NK-92 (cell line): Measurements from ENCODE around the gene INSYN2B.
"Not testable (repeated sequence)": the region's sequence is repeated elsewhere in the genome, so short reads cannot be mapped to it uniquely, and the experiment has no call there.

ENCODE experiments used
- DNase-seq: peaks from one replicate; lab custom pipeline; 2025; ENCODE audit not compliant: unreplicated experiment; lab: John Stamatoyannopoulos, UW

Gene INSYN2B

GRCh38 chr5:169856571-169856970 is 123.7 kb downstream of the INSYN2B start:
- DNase-seq, result no peak

- DNase-seq, result no peak
Measured at GRCh38 chr5:169851321-169851850, 128.9 kb downstream of the INSYN2B start.

GRCh38 chr5:169850409-169850808 is 129.9 kb downstream of the INSYN2B start:
- DNase-seq, result no peak

GRCh38 chr5:169848792-169849191 is 131.5 kb downstream of the INSYN2B start:
- no peak for DNase-seq

- DNase-seq, result no peak
Measured at GRCh38 chr5:169848271-169848670, 132.0 kb downstream of the INSYN2B start.

- DNase-seq, result no peak
Measured at GRCh38 chr5:169847519-169847918, 132.8 kb downstream of the INSYN2B start.

GRCh38 chr5:169842699-169843098 is 137.6 kb downstream of the INSYN2B start:
- no peak for DNase-seq

- no peak for DNase-seq
Measured at GRCh38 chr5:169840405-169840804, 139.9 kb downstream of the INSYN2B start.

- DNase-seq, result no peak
Measured at GRCh38 chr5:169838688-169839087, 141.6 kb downstream of the INSYN2B start.

GRCh38 chr5:169837686-169838085 is 142.6 kb downstream of the INSYN2B start:
- DNase-seq, result no peak

- DNase-seq, result no peak
Measured at GRCh38 chr5:169836835-169837536, 143.3 kb downstream of the INSYN2B start.

GRCh38 chr5:169834540-169834939 is 145.8 kb downstream of the INSYN2B start:
- DNase-seq, result not testable (repeated sequence)

- DNase-seq, result not testable (repeated sequence)
Measured at GRCh38 chr5:169833681-169834292, 146.5 kb downstream of the INSYN2B start.

GRCh38 chr5:169832845-169833244 is 147.4 kb downstream of the INSYN2B start:
- DNase-seq, result no peak

- no peak for DNase-seq
Measured at GRCh38 chr5:169832304-169832703, 148.0 kb downstream of the INSYN2B start.

- DNase-seq, result no peak
Measured at GRCh38 chr5:169831331-169831730, 149.0 kb downstream of the INSYN2B start.

GRCh38 chr5:169828385-169828784 is 151.9 kb downstream of the INSYN2B start:
- no peak for DNase-seq

GRCh38 chr5:169827769-169828168 is 152.5 kb downstream of the INSYN2B start:
- no peak for DNase-seq

GRCh38 chr5:169826618-169827017 is 153.7 kb downstream of the INSYN2B start:
- DNase-seq, result no peak

GRCh38 chr5:169817031-169817430 is 163.3 kb downstream of the INSYN2B start:
- DNase-seq, result no peak

- no peak for DNase-seq
Measured at GRCh38 chr5:169814522-169814921, 165.8 kb downstream of the INSYN2B start.
